ENCODE measurements around the gene EXOSC6.

GRCh38 chr16:70258065-70258464 lies 6.3 kb upstream of the EXOSC6 start:
- TF ChIP-seq POLR2A (IDR thresholded peaks at IDR 0.05): no peak
- TF ChIP-seq, protein P1, sequence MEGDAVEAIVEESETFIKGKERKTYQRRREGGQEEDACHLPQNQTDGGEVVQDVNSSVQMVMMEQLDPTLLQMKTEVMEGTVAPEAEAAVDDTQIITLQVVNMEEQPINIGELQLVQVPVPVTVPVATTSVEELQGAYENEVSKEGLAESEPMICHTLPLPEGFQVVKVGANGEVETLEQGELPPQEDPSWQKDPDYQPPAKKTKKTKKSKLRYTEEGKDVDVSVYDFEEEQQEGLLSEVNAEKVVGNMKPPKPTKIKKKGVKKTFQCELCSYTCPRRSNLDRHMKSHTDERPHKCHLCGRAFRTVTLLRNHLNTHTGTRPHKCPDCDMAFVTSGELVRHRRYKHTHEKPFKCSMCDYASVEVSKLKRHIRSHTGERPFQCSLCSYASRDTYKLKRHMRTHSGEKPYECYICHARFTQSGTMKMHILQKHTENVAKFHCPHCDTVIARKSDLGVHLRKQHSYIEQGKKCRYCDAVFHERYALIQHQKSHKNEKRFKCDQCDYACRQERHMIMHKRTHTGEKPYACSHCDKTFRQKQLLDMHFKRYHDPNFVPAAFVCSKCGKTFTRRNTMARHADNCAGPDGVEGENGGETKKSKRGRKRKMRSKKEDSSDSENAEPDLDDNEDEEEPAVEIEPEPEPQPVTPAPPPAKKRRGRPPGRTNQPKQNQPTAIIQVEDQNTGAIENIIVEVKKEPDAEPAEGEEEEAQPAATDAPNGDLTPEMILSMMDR (IDR thresholded peaks at IDR 0.05): no peak
- TF ChIP-seq EP300 (IDR thresholded peaks at IDR 0.05): no peak
